Measurements from ENCODE around the gene YIF1A.
"Not testable (repeated sequence)": the region's sequence is repeated elsewhere in the genome, so short reads cannot be mapped to it uniquely, and the experiment has no call there.

YIF1A gene

DNA sequence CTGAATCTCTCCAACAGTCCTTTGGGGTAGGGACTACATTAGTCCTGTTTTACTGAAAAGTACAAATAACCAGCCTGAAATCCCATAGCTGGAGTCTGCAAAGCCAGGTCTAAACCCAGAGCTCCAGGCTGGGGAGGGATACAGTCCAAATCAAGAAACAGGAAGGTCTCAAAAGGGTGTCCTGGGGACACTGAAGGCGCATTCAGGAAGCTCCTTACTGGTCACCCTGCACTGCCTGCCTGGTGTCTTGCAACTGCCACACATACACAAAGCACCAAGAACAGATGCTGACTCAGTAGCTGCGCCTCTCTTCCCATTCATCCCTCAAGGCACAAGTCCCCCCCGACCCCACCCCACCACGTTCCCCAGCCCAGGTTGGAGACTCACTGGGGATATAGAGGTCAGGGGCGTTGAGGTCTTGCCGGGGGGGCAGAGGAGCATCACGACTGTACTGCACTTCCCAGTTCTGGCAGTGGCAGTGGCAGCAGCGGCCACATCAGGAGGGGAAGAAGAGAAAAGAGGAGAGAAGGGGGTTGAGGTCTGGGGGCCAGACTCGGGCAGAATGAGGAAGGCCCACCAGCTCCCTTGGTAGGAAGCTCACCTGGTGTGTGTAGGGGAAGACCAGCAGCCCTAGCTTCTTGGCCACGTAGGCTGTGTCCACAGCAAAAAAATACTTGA is 1.6 kb downstream of the YIF1A start:
- DNase-seq, result no peak

DNA sequence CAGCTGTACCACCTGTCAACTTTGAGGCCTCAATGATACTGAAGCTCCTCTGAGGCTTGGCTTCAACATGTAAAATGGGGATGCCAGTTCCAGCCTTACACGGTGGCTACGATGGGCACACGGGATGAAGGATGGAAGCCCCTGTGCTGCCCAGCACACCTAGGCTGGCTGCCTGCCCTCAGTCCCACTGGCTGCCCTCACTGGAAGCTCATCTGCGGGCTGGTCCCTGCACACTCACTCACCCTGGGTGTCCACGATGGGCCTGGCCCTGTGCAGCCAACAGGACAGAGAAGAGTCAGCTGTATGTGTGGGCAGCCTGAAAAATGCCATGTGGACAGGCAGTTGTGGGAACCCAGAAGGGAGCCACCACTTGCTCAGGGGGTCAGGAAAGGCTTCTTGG is 2.2 kb downstream of the YIF1A start:
- no peak for DNase-seq

DNA sequence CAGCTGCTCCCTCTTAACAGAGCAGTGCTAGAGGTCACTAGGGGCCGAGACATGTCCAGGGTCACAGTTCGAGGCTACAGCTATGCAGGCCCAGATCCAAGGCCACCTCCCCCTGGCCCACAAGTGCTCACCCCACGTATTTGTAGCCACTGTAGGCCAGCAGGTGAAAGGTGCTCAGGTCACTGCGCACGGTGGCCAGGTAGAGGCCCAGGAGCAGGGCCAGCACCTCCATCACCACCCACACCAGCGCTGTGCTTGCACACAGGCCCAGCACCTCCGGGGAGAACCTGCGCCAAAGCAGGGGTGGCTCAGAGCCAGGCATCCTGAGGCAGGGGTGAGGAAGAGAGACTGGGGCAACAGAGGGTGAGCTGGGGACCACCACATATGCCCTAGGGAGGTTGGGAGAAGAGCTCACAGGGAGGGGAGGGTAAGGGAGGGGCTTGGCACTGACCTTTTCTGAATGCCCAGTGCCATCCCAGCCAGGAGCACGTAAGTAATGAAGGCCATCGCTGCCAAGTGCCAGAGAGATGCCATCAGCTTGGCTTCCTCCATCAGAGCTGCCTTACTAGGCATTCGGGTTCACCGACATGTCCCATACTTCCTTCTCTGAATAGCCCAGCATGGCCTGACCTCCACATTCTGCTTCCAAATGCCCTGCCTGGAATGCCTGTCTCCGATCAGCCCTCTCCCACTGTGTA is 3.5 kb downstream of the YIF1A start:
- no peak for DNase-seq

DNA sequence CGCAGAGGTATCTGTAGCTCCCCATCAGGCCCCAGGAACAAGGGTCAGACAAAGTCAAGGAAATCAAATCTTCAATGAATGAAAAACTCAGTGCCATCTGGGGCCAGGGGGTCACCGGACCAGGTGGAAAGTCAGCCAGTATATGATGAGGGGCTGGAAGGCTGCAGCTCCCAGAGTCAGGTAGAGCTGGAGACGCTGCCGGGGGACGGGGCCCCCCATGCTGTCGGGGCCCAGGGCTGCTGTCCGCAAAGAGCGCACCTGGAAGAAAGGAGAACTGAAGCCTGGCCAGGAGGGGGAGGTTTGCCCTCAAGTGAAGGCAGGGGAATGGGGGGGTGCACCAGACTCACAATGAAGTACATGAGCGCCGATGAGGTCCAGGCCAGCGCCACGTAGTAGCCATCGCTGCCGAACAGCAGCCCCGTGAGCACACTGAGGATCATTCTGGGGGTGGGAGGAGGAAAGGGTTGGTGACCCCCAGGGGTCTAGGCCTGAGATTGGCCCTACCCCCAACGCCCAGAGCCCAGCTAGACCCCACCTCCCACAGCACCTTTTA is 4.3 kb downstream of the YIF1A start:
- DNase-seq, result no peak

DNA sequence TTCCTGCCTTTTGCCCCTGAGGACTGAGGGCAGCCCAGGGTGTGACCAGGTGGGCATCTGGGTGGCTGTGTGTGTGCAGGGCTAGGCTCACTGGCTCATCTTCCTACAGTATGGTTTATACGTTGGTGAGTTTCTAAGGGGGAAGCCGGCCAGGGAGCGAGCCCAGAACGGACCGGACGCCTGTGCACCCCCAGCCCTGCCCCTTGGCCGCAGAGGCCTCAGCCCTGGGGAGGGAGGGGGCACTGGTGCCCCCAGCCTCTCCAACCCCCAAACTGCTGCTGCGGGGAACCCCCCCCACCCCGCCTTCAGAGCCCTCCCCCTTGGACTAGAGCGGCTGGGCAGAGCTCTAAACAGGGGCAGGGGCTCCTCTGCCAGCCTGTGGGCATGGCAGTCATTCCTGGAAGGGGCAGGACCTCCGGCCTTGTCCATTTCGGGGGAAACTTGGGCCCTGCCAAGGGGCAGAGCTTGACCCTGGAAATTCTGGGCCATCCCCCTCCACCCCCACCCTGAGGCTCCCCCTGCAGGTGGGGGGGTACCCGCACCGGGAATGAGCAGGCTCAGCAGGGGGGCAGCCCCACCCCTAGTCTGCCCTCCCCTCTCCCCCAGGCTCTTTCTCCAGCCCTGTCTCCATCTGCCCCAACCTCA is 5.4 kb downstream of the YIF1A start:
- no peak for DNase-seq

DNA sequence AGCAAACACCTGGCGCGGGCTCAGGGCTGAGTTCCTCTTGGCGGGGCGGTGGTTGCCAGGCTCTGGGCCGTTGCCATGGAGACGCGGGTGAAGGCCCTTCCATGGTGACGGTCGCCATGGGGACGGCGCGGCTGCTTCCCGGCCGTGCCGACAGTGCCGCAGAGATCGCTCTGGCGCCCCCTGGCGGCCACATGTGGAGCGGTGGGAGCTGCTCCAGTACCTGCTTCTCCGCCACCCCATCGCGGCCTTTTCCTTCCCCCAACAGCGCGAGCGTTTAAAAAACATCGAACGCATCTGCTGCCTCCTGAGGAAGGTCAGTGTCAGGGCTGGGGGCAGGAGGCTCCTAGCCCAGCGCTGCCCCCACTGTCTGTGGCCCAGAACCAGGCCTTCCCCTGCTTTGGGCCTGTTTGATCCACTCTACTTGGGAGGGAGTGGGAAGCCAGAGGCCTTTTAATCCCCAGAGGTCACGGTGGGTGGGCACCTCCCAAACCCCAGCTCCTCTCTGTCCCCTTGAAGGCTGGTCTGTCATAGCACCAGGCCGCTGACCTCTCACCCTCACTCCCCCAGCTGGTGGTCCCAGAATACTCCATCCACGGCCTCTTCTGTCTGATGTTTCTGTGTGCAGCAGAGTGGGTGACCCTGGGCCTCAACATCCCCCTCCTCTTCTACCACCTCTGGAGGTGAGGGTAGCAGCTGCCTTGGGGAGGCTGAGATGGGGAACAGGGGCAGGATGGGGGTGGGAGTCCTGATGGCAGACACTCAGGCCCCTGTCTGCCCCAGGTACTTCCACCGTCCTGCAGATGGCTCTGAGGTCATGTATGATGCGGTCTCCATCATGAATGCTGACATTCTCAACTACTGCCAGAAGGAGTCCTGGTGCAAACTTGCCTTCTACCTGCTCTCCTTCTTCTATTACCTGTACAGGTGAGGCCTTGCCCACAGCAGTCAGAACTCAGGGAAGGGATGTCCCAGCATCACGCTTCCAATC is 6.2 kb downstream of the YIF1A start:
- DNase-seq, result peak; percentile 82

DNA sequence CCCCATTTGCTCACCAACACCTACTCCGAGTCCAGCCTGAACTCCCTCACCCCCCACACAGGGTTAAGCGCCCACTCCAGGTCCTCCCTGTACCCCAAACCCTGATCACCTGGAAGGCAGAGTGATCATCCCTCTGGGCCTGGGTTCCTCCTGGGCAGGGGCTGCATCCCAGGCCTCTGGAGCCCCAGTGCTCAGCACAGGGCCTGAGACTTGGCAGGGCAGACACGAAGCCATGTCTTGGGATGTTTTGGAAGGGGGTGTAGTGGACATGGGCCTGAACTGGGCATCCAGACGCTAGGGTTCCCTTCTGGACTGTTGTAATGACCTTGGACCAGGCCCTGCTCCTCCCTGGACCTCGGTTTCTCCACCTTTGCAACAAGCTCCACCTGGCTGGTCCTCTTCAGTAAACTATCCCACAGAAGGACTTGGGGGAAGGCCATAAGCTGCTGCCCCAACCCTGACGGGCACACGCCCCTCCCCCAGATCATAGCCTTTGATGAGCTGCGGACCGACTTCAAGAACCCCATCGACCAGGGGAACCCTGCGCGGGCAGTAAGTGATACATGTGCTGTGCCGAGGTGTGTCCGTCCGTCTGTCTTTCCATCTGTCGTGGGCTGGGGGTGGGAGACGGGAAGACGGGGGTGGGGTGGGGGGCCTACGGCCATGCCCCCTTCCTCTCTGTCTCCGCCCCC is 7.0 kb downstream of the YIF1A start:
- no peak for DNase-seq

DNA sequence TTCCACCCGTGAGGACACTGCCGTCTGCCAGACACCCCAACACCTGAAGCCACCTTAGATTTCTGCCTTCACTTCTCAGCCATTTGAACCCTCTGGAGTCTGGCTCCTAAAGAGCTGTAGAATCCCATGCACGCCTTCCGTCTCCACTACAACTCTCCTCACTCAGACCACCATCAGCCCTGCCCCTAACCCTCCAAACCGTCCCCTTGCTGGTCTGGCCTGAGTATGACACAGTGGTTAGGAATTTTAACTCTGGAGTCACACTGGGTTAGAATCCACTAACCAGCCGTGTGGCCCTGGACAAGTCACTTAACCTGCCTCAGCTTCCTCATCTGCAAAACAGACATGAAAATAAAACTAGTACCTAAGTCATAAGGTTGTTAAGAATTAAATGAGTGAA is 7.9 kb downstream of the YIF1A start:
- DNase-seq, result no peak

DNA sequence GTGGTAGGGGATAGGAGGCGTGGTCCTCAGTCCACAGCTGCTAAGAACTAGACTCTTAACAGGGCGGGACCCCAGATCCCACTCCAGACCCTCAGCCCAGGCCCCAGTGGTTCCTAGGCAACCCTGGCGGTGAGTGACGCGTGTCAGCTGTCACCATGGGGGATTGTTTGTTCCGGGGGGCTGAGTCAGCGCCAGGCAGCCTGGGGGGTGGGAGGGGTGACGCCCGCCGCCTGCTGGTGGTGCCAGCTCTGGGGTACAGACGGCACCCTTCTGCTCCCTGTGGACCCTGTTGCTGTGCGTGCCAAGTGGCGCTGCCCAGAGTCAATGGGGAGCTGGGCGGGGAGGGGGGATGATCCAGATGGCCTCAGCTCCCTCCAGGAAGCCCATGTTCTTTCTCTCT is 8.5 kb downstream of the YIF1A start:
- no peak for DNase-seq

DNA sequence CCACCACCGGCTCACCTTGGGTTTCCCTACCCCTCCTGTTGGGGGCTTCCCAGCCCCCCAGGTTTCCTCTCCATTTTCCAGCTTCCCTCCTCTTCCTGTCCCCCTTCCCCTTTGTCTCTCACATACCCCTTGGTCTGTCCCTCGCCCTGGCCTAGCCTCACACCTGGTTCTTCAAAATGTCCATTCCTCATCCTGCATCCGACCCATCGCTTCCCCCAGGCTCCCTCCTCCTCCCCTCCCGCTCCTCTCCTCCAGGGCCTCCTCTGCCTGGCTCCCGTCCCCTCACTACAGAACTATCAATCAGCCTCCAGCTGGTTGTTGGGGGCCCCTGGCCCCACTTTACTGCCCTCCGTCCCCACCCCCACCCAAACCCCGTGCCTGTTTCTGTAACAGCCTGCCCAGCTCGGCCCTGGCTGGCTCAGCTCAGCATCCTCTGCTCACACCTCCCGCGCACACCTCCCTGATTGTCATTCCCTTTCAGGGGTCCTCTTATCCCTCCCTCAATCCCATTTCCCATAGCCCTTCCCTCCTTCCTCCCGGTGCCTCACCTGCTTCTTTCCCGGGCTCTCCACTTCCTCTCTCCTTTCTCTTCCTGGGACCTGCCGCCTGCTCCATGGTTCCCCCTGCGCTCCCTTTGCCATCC is 9.7 kb downstream of the YIF1A start:
- DNase-seq, result no peak

DNA sequence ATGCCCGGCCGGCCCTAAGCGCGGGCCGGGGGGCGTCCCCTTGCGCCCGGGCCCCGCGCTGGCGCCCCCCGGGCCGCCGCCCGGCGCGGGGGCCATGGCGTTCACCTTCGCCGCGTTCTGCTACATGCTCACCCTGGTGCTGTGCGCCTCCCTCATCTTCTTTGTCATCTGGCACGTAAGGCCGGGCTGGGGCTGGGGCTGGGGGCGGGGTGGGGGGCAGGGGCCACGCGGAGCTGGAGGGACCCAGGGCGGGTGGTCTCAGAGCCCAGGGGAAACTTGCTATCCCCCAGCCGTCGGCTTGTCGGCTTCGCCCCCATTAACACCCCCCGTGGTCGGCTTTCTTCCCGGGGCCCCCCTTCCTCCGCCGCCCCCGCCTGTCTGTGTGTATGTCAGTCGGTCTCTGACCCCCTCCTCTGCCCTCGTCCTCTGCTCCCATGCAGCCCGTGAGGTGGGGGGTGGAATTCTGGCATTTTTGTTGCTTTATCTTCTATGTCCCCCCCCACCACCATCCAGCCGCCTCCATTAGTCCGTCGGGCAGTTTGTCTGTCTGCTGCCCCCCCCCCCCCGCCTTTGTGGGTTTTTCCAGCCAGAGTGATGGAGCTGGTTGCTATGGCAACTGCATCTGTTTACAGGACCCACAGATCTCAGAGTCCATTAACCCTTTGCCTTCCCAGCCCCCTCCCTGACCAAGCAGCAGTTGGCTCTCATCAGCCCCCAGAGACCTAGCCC is 10.4 kb downstream of the YIF1A start:
- DNase-seq, result no peak

DNA sequence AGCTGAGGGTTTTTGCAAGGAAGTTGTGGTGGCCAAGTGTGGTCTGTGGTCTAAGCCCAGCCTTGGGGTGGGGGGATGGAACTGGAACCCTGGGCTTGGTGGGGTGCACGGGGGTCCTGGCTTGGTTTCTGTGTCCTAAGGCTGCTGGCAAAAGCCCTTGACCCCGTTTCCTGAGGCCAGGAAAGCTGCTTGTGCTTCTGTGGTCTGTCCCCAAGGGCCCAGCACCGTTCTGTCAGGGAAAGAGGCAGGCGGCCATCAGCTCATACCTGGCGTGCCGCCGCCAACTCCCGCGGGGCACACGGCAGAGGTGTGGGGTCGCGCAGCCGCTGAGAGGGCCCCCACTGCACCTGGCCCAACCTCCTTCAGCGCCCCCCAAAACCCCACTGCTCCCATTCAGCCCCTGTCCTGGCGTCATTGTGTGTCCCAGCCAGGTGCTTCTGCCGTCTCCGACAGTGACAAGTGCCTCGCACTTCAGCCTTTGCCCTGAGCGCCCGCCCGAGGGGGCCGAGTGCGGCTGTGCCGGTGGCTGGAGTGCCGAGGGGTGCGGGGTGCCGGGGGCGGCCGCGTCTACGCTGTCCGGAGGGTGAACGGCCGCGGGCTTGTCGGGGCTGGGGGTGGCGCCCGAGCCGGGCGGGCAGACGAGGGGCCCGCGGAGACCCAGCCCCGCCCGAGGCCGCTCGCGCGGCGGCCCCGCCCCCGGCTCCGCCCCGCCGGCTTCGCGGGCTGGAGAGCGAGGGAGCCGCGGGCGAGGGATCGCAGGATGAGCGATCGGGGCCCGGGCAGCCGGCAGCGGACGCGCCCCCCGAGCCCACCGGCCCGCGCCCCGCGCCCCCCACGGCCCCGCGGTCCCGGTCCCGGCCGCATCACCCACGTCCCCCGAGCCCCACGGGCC is 11.2 kb downstream of the YIF1A start, which contains the start of gene CNIH2:
TSS of gene CNIH2 (plus strand) at position 705 of the 892 bp plus-strand sequence. CDS start 282 bp downstream, outside the sequence.
- DNase-seq, result peak; percentile 55

DNA sequence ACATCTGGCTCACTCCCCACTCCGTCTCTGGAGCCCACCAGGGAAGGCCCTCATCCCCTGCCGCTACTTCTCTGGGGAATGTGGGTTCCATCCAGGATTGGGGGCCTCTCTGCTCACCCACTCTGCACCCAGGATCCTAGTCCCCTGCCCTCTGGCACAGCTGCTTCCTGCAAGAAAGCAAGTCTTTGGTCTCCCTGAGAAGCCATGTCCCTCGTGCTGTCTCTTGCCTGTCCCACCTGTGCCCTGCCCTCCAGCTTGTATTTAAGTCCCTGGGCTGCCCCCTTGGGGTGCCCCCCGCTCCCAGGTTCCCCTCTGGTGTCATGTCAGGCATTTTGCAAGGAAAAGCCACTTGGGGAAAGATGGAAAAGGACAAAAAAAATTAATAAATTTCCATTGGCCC is 11.9 kb downstream of the YIF1A start:
- not testable (repeated sequence) for DNase-seq

DNA sequence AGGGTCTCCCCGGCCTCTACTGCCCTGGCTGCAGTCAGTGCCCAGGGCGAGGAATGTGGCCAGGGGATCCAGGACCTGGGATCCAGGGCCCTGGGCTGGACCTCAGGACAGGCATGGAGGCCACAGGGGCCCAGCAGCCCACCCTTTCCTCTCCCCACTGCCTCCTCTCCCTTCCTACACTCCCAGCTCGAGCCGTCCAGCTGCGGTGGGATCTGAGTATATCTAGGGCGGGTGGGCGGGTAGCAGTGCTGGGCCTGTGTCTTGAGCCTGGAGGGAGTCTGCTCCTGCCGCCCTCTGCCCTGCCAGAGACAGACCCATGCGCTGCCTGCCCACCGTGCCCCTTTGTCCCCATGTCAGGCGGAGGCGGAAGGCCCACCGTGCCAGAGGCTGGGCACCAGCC is 12.3 kb downstream of the YIF1A start:
- not testable (repeated sequence) for DNase-seq

DNA sequence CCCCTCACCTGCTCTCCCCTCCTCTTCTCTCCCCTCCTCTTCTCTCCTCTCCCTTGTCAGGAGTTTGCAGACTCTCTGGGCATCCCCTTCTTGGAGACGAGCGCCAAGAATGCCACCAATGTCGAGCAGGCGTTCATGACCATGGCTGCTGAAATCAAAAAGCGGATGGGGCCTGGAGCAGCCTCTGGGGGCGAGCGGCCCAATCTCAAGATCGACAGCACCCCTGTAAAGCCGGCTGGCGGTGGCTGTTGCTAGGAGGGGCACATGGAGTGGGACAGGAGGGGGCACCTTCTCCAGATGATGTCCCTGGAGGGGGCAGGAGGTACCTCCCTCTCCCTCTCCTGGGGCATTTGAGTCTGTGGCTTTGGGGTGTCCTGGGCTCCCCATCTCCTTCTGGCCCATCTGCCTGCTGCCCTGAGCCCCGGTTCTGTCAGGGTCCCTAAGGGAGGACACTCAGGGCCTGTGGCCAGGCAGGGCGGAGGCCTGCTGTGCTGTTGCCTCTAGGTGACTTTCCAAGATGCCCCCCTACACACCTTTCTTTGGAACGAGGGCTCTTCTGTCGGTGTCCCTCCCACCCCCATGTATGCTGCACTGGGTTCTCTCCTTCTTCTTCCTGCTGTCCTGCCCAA is 12.8 kb downstream of the YIF1A start:
- no peak for DNase-seq

DNA sequence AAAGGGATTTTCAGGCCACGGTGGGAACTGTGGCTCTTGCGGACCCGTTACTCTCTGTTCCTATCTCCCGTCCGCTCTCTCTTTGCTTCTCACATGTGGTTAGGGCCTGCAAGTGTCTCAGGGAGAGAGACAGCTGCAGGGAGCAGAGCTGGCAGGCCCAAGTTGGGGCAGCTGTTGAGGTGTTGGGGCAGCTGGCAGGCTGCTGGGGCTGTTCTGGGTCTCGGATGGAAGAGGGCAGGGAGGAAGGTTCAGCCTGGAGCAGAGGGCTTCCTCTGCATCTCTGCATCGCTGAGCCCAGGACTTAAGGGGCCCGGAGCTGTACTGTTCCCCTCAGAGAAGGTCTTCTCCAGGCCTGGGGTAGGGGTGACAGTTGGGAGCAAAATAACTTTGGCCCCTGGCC is 13.5 kb downstream of the YIF1A start:
- DNase-seq, result no peak

DNA sequence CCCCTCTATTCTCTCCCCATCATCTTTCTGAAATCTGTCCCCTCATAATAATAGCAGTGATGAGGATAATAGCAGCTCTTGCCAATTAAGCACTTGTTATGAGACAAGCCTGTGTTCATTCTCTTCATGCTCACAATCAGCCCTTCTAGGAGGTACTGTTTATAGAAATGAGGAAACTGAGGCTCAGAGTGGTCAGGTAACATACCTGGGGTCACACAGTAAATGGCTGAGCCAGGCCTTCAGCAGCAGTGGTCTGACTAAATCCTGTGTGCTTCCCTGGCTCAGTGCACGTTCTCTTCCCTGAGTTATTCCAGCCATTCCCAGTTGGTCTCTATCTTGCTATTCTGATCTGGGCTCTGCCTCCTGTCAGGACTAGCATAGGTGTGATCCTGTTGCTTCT is 14.7 kb downstream of the YIF1A start:
- DNase-seq, result no peak

DNA sequence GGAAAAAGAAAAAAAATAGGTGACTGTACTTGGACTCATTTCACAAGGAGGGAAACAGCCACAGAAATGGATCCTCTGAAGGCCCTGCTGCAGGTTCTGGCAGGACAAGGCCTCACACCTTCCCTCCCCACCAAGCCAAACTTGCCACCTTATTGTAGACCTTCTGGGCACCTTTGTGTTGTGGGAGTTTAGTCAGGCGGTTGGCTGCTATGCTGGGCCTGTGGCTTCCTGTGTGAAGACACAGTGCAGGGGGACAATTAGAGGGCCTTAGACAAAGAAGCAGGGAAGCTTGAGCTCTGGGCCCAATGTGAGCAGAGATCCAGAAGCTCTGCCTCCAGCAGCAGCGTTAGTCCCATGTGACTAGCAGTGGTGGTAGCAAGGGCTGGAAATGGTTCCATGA is 16.3 kb downstream of the YIF1A start:
- DNase-seq, result no peak

DNA sequence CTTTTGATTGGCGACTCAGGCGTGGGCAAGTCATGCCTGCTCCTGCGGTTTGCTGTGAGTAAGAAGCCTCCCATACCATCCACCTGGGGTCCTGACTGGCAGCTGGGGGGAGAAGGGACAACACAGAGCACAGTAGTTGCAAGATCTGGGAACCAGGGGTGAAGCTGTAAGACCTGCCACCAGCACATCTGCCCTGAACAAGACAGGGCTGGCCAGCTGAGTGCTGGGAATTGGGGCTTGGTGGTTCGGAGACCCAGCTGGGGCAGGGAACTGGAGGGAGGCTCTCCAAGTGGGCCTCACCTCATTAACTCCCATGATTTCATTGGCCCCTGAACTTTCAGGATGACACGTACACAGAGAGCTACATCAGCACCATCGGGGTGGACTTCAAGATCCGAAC is 17.1 kb downstream of the YIF1A start:
- no peak for DNase-seq
